Urinary bladder (tissue), 2 donors: ENCODE data around the gene RDX. TPM values are rescaled to one million over a fixed set of nuclear protein-coding genes. Genes with fewer than 3 reads are reported as not detected.

Experiments
- polyA plus RNA-seq: library from polyadenylated mRNA; stranded (reverse); fragments of 200-250 nt; gene quantifications from one replicate; pipeline ENCODE4 v1.2.3, GENCODE V29; 2013
- total RNA-seq: library from RNA; depleted of rRNA; stranded (reverse); fragments of >200 nt; gene quantifications from one replicate; pipeline ENCODE4 v1.2.3, GENCODE V29; 2014
- donor health status: healthy.

Gene RDX
- total and polyA plus RNA-seq, 2 donors: 49.9 to 122 TPM

Other genes starting within 250 kb of the RDX start
- gene ZC3H12C, start 203.2 kb downstream of the RDX start, total RNA-seq: 19.7 TPM
- 4.2 TPM for gene ZC3H12C, start 203.2 kb downstream of the RDX start, polyA plus RNA-seq
- gene FDX1, start 133.3 kb upstream of the RDX start, total RNA-seq: 13.7 TPM
- 8.5 TPM for gene FDX1, start 133.3 kb upstream of the RDX start, polyA plus RNA-seq